Hepatocyte (in vitro differentiated cells): ENCODE measurements around the gene ABCA2.

Experiments
- EZH2 ChIP-seq: fragments of 200-600 bp; sonication (generic); IDR thresholded peaks from 2 replicates; pipeline ENCODE4 v1.6.1; 2016; ENCODE audit warnings: antibody characterized with exemption, mild to moderate bottlenecking, borderline replicate concordance
- EZH2phosphoT487 ChIP-seq: fragments of 200-600 bp; sonication (generic); IDR thresholded peaks from one replicate; pipeline ENCODE4 v1.6.1; 2018; ENCODE audit warnings: antibody characterized with exemption, mild to moderate bottlenecking, low read depth, moderate library complexity; ENCODE audit not compliant: unreplicated experiment, severe bottlenecking
- TF ChIP-seq, protein P1 (sequence below): fragments of 200-600 bp; sonication (generic); IDR thresholded peaks from 2 replicates; pipeline ENCODE4 v1.5.1; 2016; ENCODE audit warnings: antibody characterized with exemption, mild to moderate bottlenecking; ENCODE audit not compliant: poor library complexity

DNA sequence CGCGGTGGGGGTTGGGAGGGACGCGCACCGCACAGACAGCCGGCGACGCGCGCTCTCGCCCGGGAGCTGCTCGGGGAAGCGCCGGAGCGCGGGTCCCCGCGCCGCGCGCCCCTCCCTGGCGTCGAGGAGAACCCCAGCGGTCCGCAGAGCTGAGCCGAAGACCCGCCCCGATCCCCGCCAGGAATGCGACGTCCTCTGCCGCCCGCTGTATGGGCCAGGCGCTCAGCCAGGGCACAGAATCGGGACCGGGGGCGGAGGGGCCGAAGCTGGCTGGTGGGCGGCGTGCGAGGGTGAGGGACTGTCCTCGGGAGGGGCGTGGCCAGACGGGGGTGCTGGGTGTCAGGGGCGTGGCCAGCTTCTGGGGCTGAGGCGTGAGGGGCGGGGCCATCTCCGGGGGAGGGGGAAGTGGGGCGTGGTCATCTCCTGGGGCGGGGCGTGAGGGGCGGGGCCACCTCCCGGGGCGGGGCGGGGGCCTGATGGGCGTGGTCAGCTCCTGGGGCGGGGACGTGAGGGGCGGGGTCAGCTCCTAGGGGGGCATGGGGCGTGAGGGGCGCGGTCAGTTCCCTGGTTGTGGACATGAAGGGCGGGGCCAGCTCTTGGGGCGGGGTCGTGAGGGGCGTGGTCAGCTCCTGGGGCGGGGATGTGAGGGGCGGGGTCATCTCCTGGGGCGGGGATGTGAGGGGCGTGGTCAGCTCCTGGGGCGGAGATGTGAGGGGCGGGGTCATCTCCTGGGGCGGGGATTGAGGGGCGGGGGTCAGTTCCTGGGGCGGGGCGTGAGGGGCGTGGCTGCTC is 49.8 kb downstream of the ABCA2 start:
- TF ChIP-seq, protein P1, sequence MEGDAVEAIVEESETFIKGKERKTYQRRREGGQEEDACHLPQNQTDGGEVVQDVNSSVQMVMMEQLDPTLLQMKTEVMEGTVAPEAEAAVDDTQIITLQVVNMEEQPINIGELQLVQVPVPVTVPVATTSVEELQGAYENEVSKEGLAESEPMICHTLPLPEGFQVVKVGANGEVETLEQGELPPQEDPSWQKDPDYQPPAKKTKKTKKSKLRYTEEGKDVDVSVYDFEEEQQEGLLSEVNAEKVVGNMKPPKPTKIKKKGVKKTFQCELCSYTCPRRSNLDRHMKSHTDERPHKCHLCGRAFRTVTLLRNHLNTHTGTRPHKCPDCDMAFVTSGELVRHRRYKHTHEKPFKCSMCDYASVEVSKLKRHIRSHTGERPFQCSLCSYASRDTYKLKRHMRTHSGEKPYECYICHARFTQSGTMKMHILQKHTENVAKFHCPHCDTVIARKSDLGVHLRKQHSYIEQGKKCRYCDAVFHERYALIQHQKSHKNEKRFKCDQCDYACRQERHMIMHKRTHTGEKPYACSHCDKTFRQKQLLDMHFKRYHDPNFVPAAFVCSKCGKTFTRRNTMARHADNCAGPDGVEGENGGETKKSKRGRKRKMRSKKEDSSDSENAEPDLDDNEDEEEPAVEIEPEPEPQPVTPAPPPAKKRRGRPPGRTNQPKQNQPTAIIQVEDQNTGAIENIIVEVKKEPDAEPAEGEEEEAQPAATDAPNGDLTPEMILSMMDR = no peak
- no peak for TF ChIP-seq EZH2
- TF ChIP-seq EZH2phosphoT487 = no peak
